GM18499 (cell line): ENCODE results near the gene KRTAP12-3.

Source experiments
- ATAC-seq: cut with Tn5 transposase; IDR thresholded peaks from one replicate; pipeline ENCODE4 v1.9.1; 2021; ENCODE audit warnings: moderate number of reproducible peaks; ENCODE audit not compliant: insufficient read depth, unreplicated experiment

The KRTAP12-3 gene

GRCh38 chr21:44700101-44701022, 42.6 kb downstream of the KRTAP12-3 start:
- ATAC-seq, result no peak

DNA sequence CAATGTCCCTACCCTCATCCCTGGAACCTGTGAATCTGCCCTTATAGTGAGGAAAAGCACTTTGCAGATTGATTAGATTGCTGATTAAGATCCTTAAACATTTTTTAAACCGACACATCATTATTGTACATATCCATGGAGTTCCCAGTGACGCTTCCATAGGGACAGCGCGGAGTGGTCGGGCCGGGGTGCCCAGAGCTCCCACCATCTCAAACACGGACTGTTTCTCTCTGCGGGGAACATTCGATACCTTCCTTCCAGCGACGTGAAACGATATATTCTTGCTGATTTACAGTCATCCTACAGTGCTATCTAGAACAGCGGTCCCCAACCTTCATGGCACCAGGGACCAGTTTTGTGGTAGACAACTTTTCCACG, 43.3 kb downstream of the KRTAP12-3 start:
- ATAC-seq, result no peak

GRCh38 chr21:44701541-44701940, 43.8 kb downstream of the KRTAP12-3 start:
- no peak for ATAC-seq

DNA sequence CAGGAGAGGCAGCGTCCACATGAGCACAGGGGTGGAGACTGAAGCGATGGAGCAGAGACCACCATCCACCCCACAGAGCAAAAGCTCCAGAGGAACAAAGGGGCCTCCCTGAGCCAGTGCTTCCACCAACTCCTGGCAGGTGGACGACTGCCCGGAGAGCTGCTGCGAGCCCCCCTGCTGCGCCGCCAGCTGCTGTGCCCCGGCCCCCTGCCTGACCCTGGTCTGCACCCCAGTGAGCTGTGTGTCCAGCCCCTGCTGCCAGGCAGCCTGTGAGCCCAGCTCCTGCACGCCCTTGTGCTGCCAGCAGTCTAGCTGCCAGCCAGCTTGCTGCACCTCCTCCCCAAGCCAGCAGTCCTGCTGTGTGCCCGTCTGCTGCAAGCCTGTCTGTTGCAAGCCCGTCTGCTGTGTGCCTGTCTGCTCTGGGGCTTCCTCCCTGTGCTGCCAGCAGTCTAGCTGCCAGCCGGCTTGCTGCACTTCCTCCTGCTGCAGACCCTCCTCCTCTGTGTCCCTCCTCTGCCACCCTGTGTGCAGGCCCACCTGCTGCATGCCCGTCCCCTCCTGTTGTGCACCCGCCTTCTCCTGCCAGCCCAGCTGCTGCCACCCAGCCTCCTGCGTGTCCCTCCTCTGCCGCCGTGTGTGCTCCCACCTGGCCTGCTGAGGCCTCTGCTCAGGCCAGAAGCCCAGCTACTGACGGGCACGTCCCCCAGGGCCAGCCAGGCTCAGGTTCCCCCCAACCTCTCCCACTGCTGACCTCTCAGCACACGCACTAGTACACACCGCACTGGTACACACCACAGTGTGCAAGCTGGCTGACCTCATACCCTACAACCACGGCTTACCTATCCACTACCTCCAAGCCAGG, 44.6 kb downstream of the KRTAP12-3 start:
- ATAC-seq, result no peak

- no peak for ATAC-seq
Measured at GRCh38 chr21:44702973-44703730, 45.4 kb downstream of the KRTAP12-3 start.

DNA sequence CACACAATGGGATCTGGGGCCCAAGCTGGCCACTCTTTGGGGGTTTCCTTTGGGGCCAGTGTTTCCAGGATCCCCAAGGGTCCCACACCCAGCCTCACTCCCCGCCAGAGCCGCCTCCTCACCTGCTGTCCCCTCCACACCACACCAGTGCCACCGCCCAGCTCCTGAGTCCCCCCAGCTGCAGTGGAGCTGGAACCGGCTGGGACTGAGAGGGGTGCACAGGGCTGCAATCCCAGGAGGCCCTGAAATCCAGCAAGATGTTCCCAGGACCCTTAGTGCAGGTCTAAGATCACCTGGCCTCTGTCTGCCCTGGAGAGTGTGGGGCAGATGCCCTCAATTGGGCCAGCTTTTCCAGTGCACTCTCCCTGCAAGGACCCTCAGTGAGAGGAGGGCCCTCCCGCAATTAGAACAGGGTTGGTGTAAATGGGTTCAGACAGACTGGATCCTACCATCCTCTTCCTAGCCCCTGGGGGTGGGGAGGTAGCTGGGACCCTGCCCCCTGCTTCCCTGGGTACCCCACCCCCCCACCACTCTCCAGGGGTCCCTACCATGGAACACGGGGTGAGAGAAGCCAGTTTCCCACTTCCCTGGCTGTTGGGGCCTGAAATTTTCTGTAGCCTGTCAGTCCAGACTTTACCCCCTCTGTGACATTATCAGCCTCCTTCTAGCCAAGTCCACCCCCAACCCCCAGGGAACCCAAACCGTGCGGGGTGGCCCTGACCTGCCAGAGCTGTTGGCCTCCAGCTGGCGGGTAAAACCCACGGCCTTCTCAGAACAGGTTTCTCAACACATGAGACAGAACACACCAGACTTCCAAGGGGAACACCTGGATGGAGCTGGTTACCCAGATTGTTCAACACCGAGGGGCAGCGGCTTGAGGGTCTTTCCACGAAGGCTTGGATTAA, 46.3 kb downstream of the KRTAP12-3 start:
- ATAC-seq, result no peak

DNA sequence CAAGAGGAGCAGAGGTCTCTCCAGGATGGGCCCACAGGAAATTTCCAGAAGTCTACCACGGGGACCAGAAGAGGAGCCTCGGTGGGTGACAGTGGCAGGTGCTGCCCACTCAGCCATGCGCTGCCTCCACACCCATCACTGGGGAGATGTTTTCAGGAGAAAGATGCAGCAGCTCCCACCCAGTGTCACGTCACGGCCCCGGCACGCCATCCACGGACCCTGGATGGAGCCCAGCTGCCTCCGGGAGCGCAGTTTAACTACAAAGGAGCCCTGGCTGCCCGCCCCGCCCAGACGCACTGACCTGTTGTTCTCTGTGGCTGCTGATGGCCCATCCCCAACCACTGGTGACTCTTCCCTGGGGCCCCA, 46.9 kb downstream of the KRTAP12-3 start:
- no peak for ATAC-seq

DNA sequence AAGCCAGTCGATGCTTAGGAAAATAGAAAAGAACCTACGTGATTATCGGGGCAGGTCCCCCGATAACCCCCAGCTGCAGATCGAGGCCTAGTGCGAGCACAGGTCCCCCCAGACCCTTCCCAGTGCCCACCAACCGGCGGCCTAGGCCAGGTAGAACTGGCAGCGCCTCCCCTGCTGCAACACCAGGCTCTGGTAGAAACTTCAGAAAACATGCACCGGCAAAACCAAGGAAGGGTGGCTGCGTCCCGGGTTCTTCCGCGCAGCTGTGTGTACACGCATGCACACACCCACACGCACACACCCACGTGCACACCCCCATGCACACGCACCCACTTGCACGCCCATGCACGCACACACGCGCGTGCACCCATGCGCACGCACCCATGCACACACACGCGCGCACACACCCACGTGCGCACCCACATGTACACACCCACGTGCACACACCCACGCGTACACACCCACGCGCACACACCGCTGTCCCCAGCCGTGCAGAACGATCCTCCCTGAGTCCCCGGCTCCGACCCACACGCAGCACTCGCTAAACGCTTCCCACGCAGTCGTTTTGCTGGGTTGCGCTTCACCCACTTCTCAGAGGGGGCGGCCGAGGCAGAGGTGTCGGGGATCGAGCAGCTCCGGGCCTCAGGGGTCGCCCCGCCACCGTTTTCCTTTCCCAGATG, 48.4 kb downstream of the KRTAP12-3 start:
- ATAC-seq, result no peak

DNA sequence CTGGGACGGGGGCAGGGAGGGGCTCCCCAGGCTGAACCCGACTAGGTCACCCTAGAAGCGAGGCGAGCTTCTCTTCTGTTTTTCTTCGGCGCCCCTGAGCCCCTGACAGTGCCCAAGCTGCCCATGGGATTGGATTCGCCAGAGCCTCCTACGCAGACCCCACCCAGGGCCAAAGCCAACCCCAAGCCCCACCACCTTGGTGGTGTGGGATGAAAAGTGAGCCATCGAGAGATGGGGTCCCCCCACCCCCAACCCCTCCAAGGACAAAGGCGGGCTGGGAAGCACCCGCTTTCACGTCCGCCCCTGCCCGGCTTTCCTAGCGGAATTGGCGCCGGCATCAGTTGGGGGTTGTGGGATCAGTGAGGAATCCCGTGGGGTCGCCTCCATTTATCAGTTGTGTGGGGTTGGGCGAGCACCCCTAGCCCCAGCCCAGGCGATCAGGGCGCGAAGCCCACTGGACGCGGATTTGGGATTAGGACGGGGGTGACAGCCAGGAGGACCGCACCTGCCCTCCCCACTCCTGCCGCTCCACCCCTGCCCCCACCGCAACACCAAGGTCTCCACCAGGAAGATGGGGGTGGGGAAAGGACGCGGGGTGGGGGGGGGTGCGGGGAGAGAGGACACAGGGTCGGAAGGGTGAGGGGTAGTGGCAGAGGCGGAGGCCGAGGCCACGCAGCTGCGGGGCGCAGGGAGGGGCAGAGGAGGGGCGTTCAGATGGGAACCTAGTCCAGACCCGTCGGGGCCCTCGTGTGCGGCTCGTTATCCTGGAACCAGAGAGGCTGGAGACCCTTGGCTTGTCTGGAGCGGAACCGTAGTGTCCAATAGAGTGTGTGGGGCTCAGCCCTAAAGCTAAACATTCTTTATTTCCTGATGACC, 49.2 kb downstream of the KRTAP12-3 start:
- ATAC-seq, result no peak
